GM18873 (cell line): ENCODE data around the gene TIMELESS.
"Not testable (repeated sequence)": the region's sequence is repeated elsewhere in the genome, so short reads cannot be mapped to it uniquely, and the experiment has no call there.

Experiments used
- ATAC-seq: cut with Tn5 transposase; IDR thresholded peaks from one replicate; pipeline ENCODE4 v1.9.1; 2021; ENCODE audit warnings: mild to moderate bottlenecking, moderate library complexity, moderate number of reproducible peaks; ENCODE audit not compliant: unreplicated experiment, low FRiP score

Gene TIMELESS

DNA sequence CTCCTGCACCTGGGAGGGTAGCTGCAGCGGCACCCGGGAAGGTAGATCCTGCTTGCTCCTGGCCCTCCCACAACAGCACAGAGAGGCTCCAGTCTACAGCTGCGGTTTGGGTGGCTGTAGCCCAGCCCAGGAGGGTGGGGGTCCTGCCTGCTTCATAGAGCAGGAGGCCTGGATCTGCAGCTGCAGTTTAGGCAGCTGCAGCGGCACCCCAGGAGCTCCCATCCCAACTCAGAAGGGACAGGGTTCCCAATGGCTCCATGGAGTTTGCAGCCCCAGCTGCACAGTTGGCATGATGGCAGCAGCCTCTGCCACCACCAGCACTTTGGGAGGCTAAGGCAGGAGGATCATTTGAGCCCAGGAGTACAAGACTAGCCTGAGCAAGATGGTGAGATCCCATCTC, 38.5 kb downstream of the TIMELESS start:
- ATAC-seq, result no peak

DNA sequence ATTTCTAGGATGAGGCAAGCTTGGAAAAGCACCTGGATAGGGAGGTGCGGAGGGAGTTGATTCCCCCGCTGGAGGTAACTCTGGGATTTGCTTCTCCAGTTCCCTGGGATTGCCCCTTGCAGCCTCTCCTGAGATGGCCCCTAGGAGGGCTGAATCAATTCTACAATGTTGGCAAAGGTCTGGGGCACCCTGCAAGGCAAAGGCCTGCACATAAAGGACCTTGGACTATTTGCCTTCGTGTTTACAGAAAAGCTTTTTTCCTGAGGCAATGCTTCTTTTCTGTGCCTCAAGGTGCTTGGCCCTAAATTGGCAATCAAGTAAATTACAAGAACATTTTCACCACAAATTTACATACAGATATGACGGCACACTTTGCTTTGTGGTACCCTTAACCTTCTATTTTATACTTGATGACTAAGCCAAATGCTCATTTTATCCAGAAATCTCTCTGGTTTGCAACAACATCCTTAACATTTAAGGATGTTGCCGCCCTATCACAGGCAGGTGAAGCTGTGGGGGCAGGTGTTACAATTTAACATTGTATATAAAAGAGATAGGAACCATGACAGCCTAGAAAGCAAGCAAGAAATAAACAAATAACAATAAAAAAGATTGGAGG, 40.3 kb downstream of the TIMELESS start:
- ATAC-seq, result no peak

DNA sequence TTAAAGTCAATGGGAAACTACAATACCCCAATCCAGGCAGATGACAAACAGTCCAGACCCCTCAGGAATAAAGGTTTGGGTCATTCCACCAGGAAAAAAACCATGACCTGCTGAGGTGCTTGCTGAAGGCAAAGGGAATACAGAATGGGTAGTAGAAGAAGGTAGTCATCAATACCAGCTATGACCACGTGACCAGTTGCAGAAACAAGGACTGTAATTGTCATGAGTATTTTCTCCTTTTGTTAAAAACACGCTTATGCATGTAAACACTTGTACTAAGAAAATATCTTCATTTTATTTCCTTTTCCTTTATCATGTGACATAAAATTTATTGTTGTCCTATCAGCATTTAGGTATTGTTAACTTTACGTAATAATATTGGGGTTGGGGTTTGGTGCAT, 45.0 kb downstream of the TIMELESS start:
- not testable (repeated sequence) for ATAC-seq

DNA sequence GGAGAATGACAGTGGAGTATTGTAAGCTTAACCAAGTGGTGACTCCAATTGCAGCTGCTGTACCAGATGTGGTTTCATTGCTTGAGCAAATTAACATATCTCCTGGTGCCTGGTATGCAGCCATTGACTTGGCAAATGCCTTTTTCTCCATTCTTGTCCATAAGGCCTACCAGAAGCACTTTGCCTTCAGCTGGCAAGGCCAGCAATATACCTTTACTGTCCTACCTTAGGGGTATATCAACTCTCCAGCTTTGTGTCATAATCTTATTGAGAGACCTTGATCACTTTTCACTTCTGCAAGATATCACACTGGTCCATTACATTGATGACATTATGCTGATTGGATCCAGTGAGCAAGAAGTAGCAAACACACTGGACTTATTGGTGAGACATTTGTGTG, 47.6 kb downstream of the TIMELESS start:
- ATAC-seq, result not testable (repeated sequence)

DNA sequence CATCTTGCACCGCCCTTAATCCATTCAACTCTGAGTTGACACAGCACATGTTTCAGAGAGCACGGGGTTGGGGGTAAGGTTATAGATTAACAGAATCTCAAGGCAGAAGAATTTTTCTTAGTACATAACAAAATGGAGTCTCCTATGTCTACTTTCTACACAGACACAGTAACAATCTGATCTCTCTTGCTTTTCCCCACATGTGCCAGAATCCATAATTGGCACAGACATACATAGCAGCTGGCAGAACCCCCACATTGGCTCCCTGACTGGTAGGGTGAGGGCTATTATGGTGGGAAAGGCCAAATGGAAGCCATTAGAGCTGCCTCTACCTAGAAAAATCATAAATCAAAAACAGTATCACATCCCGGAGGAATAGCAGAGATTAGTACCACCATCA, 48.1 kb downstream of the TIMELESS start:
- ATAC-seq, result not testable (repeated sequence)

DNA sequence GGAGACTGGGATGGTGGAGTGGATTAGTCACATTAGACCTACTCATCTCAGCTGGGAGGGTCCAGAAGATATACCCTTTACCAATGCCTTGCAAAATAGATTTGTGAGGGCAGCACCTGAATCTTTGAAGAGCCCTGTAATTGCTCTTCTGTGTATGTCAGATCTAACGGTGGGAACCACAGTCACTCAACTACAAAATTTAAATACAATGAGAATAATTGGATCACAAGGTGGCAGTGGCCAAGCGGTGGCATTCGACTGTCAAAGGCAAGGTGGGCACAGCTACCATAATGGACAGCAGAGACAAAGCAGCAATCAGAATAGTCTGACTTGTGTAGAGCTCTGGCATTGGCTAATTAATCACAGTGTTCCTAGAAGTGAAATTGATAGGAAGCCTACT, 49.8 kb downstream of the TIMELESS start:
- not testable (repeated sequence) for ATAC-seq

DNA sequence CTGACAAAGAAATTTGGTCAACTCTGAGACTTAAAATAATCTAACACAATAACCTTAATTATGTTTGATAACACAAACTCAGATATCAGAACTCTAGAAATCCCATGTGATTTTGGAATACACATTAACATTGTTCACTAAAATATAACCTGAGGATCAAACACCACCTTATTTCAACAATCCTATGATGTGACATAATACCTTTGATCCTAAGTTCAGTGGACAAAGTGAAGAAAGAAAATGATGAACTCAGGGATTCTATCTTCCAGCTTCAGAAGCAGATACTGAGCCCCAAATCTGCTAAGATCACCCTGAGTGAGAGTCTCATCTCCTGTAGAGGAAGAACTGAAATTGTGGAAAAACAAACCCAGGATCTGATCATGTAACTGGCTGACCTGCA, 50.9 kb downstream of the TIMELESS start:
- no peak for ATAC-seq

DNA sequence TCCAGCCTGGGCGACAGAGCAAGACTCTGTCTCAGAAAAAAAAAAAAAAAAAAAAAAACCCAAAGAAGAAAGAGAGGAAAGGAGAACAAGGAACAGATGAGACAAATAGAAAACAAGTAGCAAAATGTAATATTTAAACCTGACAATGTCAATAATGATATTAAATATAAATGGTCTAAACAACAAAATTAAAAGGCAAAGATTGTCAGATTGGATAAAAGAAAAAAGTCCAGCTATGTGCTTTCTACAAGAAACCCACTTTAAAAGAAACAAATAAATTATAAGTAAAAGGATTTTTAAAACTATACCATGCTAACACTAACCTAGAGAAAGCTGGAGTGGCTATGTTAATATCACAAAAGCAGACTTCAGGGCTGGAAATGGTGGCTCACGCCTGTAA, 56.9 kb downstream of the TIMELESS start:
- no peak for ATAC-seq

DNA sequence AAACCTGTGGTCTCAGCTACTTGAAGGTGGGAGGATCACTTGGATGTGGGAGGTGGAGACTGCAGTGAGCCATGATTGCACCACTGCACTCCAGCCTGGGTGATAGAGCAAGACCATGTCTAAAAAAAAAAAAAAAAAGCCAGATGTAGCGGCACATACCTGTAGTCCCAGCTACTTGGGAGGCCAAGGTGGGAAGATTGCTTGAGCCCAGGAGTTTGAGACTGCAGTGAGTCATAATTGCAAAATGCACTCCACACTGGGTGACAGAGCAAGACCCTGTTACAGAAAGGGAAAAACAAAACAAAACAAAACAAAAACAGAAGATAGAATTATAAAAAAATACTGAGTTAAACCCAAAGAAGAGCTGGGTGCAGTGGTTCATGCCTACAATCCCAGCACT, 57.5 kb downstream of the TIMELESS start:
- ATAC-seq, result no peak

DNA sequence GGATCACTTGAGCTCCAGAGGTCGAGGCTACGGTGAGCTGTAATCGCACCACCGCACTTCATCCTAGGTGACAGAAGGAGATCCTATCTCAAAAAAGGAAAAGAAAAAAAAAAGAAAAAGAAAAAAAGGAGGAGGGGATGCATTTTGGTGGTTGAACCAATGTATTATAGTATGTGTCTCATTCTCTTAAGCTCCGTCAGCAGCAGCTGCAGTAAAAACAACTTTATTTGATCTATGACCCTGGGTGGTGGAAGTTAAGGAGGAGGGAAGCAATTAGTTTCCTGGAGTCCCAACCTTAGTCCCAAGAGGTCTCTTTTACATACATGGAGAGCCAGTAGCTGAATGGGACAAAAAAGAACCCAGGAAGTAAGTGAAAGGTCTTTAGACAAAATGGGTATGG, 59.8 kb downstream of the TIMELESS start:
- no peak for ATAC-seq

DNA sequence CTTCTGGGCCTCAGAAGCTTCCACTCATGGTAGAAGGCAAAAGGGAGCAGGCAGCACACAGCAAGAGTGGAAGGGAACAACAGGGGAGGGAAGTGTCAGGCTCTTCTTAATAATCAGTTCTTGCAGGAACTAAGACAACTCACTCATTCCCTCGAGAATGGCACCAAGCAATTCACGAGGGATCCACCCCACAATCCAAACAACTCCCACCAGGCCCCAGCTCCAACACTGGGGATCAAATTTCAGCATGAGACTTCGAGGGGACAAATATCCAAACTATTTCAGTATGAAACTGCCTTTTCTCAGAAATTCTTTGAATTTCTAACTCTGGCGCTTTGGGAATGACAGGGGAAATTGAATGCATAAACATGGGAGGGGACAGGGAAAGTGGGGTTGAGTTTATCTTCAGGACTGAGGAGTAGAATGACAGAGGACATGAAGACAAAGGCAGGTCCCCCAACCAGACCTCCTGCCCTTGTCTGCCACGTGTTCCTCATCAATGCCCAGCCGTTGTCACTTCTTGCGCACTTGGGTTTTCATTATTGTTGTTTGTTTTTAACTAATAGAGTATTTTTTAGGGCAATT, 62.0 kb downstream of the TIMELESS start:
- no peak for ATAC-seq

DNA sequence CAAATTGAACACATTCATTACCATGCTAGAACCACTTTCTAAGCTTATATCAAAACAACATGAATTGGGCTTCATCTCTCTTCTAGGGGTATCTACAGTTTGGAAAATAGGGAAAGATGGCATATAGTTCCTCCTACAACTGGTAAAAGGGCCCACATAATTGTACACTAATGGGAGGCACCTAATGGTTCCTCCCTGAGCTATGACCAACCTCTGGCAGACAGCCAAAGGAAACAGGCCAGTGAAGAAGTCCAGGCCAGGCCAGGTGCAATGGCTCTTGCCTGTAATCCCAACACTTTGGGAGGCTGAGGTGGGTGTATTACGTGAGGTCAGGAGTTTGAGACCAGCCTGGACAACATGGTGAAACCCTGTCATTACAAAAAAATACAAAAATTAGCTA, 63.4 kb downstream of the TIMELESS start:
- no peak for ATAC-seq

DNA sequence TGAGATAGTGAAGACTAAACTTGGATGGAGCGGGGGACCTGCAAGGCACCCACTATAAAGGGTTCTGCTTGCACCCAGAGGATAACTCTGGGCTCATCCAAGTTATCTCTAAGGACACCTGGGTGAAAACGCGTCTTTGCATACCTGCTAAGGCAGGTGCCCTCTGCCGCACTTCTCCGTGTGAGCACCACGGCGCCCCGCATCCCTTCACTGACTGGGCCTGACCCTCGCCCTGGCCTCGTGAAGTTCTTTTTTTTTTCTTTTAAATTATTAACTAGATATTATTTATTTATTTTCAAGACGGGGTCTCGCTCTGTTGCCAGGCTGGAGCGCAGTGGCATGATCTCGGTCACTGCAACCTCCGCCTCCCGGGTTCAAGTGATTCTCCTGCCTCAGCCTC, 66.6 kb downstream of the TIMELESS start:
- no peak for ATAC-seq

DNA sequence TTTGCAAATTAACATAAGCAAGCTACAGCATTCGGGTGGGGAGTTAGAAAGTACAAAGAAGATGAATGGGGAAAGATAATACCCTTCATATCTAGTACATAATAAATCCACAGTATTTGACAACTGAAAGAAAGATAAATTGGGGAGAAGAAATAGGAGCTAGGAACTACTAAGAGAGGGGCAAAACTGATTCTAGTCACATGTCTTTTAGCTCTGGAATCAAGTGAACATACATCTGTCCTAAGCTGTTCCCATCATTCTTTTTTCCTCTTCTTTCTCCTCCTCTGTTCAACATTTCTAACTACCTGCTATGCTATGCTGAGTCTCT, 71.3 kb downstream of the TIMELESS start:
- ATAC-seq, result no peak

DNA sequence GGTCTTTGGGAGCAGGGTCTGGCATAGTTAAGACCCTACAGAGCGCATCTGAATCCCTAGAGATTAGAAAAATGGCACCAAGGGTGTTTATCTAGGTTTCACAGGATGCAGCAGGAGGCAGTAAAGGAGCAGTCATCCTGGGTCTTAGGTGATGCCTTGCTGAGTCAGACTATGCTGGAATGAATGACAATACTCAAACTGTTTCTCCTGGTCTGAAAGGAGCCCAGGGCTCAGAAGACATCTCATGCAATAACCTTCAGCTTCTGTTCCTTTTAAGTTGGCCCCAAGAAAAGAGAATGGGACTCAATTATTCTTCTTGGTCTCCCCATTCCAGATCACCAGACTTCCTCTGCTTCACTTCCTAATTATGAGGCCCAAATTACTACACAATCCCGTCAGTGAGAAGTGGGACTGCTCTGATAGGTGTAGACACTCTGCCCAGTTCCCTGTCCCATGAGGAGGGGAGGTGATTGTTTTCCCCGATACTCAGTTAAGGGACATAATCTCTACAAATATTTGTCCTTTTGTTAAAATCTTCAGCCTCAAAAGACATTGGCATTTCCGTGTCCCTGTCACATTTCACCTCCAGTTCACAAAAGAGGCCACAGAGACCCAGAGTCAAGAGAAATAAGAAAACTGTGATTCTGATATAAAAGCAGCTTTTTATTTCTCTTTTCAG, 71.8 kb downstream of the TIMELESS start:
- no peak for ATAC-seq

DNA sequence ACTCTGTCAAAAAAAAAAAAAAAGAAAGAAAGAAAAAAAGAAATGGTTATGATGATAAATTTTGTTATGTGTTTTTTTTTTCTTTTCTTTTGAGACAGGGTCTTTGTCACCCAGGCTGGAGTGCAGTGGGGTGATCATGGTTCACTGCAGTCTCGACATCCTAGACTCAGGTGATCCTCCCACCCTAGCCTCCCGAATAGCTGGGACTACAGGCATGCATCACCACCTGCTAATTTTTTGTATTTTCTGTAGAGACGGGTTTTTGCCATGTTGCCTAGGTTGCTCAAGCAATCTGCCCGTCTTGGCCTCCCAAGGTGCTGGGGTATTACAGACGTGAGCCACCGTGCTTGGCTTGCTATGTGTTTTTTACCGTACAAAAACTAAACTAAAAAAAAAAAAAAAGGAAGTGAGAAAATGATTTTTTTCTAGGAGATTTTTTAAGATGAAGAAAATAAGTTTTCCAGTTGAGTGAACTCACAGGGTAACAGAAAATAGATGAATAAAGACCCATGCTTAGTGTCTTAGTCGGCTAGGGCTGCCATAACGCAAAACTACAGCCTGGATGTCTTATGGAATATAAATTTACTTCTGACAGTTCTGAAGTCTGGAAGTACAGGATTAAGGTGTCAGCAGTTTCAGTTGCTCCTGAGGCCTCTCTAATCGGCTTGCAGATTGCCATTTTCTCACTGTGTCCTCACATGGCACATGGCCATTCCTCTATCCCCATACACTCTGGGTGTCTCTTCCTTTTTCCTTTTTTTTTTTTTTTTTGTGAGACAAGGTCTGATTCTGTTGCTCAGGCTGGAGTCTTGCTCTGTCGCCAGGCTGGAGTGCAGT, 73.4 kb downstream of the TIMELESS start:
- peak; percentile 62 for ATAC-seq

DNA sequence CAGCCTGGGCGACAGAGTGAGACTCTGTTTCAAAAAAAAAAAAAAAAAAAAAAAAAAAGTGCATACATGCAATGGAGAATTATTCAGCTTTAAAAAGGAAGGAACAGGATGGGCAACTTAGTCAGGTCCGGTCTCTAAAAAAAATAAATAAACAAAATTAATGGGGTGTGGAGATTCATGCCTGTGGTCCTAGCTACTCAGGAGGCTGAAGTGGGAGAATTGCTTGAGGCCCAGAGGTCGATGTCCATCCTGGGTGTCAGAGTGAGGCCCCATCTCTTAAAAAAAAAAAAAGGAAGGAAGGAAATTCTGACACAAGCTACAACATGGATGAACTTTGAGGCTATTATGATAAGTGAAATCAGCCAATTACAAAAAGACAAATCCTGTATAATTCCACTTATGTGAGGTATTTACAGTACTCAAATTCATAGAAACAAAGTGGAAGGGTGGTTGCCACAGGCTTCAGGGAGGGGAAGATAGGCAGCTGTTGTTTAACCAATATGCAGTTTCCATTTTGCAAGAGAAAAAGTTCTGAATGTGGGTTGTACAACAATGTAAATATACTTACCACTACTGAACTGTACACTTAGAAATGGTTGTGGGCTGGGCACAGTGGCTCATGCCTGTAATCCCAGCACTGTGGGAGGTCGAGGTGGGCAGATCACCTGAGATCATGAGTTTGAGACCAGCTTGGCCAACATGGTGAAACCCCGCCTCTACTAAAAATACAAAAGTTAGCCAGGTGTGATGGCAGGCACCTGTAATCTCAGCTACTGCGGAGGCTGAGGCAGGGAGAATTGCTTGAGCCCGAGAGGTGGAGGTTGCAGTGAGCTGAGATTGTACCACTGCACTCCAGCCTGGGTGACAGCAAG, 74.3 kb downstream of the TIMELESS start:
- ATAC-seq, result no peak

DNA sequence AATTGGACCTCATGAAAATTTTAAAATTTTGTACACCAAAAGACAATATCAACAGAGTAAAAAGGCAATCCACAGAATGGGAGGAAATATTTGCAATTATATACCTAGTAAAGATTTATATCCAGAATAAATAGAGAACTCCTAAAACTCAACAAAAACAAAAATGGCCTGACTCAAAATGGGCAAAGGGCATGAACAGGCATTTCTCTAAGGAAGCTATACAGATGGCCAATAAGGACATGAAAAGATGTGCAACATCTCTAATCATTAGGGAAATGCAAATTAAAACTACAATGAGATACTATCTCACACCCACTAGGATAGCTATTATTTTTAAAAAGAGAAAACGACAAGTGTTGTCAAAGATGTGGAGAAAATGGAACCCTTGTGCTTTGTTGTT, 75.7 kb downstream of the TIMELESS start:
- ATAC-seq, result no peak

DNA sequence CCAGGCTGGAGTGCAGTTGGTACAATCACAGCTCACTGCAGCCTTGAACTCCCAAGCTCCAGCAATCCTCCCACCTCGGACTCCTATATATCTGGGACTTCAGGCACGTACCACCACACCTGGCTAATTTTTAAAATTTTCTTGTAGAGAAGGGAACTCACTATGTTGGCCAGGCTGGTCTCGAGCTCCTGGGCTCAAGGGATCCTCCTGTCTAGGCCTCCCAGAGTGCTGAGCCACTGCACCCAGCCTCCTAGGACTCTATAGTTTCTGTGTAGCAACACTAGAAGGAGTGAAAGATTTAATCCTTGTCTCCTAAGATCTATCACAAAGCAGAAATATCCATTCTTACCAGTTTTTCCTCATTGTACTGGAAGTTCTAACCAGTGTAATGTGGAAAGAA, 82.3 kb downstream of the TIMELESS start:
- ATAC-seq, result no peak
